ENCODE data around the gene KLHDC8A. TPM values are rescaled to one million over a fixed set of nuclear protein-coding genes. Genes with fewer than 3 reads are reported as not detected.

Gene KLHDC8A
- total RNA-seq, 1 experiment from 2014 or later, result not detected

DNA sequence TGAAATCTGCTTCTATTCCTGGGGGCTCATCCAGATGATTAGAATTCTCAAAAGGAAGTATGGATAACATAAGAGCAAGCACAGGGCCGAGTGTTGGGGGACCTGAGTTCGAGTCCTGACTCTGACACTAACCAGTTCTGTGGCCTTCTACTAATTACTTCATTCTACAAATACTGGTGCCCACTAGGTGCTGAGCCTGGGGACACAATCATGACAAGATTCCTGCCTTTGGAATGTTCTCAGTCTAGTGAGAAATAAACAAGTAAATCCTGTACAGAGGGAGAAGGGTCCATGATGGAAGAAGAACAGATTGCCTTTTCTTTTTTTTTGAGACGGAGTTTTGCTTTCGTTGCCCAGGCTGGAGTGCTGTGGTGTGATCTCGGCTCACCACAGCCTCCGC, 32.9 kb downstream of the KLHDC8A start:
- intact Hi-C loops (cut with micrococcal nuclease), result loop anchor here (2.0 to 5.0 kb wide), 2 partner anchors 95 to 201 kb away; partner anchors contain the start of gene RBBP5
- no TSS peak for BruUV-seq (replicated peaks)
- POLR2A ChIA-PET, result interaction anchor here (1.0 to 9.8 kb wide), 6 partner anchors 13 to 57 kb away, joined by 3 to 335 read pairs (median 7); no protein-coding TSS in a partner anchor

GRCh38 chr1:205321959-205322283, 34.8 kb downstream of the KLHDC8A start:
- H3K4me3 Mint-ChIP-seq (ENCODE audit: unreplicated experiment), result peak overlapping the region; percentile 99
- no peak overlapping the region for H3K27ac Mint-ChIP-seq (ENCODE audit: low read depth, unreplicated experiment)
- H3K36me3 Mint-ChIP-seq (ENCODE audit: insufficient read depth, unreplicated experiment), result no peaks in the 10 kb centered on the region
- peaks cover 5% of the 10 kb centered on the region for H3K27me3 Mint-ChIP-seq (ENCODE audit: insufficient read depth, unreplicated experiment)
- H3K4me1 Mint-ChIP-seq (ENCODE audit: insufficient read depth, unreplicated experiment), result peaks cover 50% of the 10 kb centered on the region
- POLR2A ChIA-PET, result interaction anchor here (0.7 to 9.8 kb wide), 12 partner anchors 20 to 805 kb away, joined by 3 to 335 read pairs (median 4); no protein-coding TSS in a partner anchor
- no peak for DNase-seq (ENCODE audit: unreplicated experiment)
- H3K9me3 Mint-ChIP-seq (ENCODE audit: unreplicated experiment), result no peaks in the 10 kb centered on the region
- TF ChIP-seq, protein P1, sequence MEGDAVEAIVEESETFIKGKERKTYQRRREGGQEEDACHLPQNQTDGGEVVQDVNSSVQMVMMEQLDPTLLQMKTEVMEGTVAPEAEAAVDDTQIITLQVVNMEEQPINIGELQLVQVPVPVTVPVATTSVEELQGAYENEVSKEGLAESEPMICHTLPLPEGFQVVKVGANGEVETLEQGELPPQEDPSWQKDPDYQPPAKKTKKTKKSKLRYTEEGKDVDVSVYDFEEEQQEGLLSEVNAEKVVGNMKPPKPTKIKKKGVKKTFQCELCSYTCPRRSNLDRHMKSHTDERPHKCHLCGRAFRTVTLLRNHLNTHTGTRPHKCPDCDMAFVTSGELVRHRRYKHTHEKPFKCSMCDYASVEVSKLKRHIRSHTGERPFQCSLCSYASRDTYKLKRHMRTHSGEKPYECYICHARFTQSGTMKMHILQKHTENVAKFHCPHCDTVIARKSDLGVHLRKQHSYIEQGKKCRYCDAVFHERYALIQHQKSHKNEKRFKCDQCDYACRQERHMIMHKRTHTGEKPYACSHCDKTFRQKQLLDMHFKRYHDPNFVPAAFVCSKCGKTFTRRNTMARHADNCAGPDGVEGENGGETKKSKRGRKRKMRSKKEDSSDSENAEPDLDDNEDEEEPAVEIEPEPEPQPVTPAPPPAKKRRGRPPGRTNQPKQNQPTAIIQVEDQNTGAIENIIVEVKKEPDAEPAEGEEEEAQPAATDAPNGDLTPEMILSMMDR (IDR thresholded peaks at IDR 0.05; ENCODE audit: unreplicated experiment), result no peak
- intact Hi-C loops (cut with micrococcal nuclease), result loop anchor here (1.0 to 5.0 kb wide), 3 partner anchors 38 to 200 kb away; partner anchors contain the start of gene RBBP5
- CTCF ChIA-PET, result interaction anchor here (0.5 to 27.7 kb wide), 13 partner anchors 9 to 446 kb away, joined by 3 to 1857 read pairs (median 8); no protein-coding TSS in a partner anchor
- BruUV-seq (replicated peaks), result no TSS peak

More for the DNA sequence above, 32.9 kb downstream of the KLHDC8A start:
- CTCF ChIA-PET, result interaction anchor here (0.6 to 27.7 kb wide), 21 partner anchors 9 to 308 kb away, joined by 3 to 1857 read pairs (median 21); partner anchors contain the start of gene KLHDC8A
- no peak overlapping the region for H3K4me3 Mint-ChIP-seq (ENCODE audit: unreplicated experiment)
- no peaks in the 10 kb centered on the region for H3K9me3 Mint-ChIP-seq (ENCODE audit: unreplicated experiment)
- TF ChIP-seq, protein P1 (IDR thresholded peaks at IDR 0.05; ENCODE audit: unreplicated experiment), result no peak
- peaks cover 14% of the 10 kb centered on the region for H3K27me3 Mint-ChIP-seq (ENCODE audit: insufficient read depth, unreplicated experiment)
- H3K36me3 Mint-ChIP-seq (ENCODE audit: insufficient read depth, unreplicated experiment), result no peaks in the 10 kb centered on the region
- DNase-seq (ENCODE audit: unreplicated experiment), result no peak
- H3K4me1 Mint-ChIP-seq (ENCODE audit: insufficient read depth, unreplicated experiment), result peaks cover 32% of the 10 kb centered on the region
- no peak overlapping the region for H3K27ac Mint-ChIP-seq (ENCODE audit: low read depth, unreplicated experiment)

DNA sequence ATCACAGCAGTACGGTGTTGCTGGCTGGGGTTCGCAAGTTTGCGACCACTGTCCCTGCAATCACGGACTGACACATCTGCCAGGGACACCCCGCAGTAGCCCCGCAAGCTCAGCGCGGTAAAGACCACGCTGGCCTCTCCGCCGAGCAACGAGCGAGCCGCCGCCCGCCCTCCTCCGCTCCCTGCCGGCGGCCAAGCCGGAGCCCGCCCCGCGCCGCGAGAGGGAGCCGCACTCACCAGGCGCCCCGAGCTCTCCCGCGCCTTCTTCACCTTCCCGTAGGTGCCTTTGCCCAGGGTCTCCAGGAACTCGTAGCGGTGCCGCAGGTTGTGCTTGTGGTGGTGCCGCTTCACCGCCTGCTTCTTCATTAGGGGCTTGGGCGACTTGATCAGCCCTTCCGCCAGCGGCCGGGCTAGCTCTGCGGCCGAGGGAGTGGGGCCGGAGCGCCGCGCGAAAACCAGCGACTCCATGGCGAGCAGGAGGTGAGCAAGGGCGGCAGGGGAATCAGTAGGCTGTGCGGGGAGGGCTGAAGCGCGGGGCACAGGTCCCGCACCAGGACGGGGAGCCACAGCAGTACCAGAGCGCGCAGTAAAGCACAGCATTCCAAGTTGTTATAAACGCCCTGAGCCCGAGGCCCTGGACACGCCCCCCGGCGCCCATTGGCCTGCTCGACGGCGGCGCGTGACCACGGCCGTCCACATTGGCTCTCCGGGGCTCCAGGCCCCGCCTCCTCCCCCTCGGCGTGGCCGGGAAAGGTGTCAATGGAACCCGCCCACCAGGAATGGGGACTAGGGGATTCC, 35.4 kb downstream of the KLHDC8A start, which contains the start of gene NUAK2:
NUAK2 (minus strand) TSS at position 584 of the 797 bp plus-strand sequence; CDS start at position 467, 117 bp downstream.
- Mint-ChIP-seq H3K36me3 (ENCODE audit: insufficient read depth, unreplicated experiment) (no peaks in the 10 kb centered on the region), H3K9me3 (ENCODE audit: unreplicated experiment) (no peaks in the 10 kb centered on the region), H3K27me3 (ENCODE audit: insufficient read depth, unreplicated experiment) (no peaks in the 10 kb centered on the region), H3K27ac (ENCODE audit: low read depth, unreplicated experiment) (peak within 1 kb of the TSS; percentile 54), H3K4me3 (ENCODE audit: unreplicated experiment) (peak within 1 kb of the TSS; percentile 99), H3K4me1 (ENCODE audit: insufficient read depth, unreplicated experiment) (peaks cover 56% of the 10 kb centered on the region)
- ChIA-PET POLR2A (interaction anchor here (0.7 to 9.8 kb wide), 22 partner anchors 13 to 1461 kb away, joined by 3 to 335 read pairs (median 3); partner anchors contain the start of genes DSTYK, RBBP5 and TMCC2), CTCF (interaction anchor here (0.5 to 27.7 kb wide), 19 partner anchors 10 to 497 kb away, joined by 3 to 1857 read pairs (median 4); no protein-coding TSS in a partner anchor)
- intact Hi-C loops (cut with micrococcal nuclease), result loop anchor here (1.0 to 5.0 kb wide), 3 partner anchors 37 to 199 kb away; partner anchors contain the start of gene RBBP5
- peak; percentile 97 for DNase-seq (ENCODE audit: unreplicated experiment)
- TF ChIP-seq, protein P1 (IDR thresholded peaks at IDR 0.05; ENCODE audit: unreplicated experiment), result peak; percentile 64
- TSS peak; percentile 36 for BruUV-seq (replicated peaks)
